KOPT-K1 (cell line): Measurements from ENCODE around the gene KLK10.

Experiments
- H3K27ac ChIP-seq: fragments of 200-600 bp; sonication (generic); 2 replicates; pipeline ENCODE4 v1.5.1; 2016; ENCODE audit warnings: antibody characterized with exemption, mild to moderate bottlenecking, low read depth, low read length; ENCODE audit not compliant: poor library complexity, severe bottlenecking
- H3K36me3 ChIP-seq: fragments of 200-600 bp; sonication (generic); 2 replicates; pipeline ENCODE4 v1.5.1; 2017; ENCODE audit warnings: antibody characterized with exemption, mild to moderate bottlenecking, low read length, moderate library complexity; ENCODE audit not compliant: insufficient read depth
- H3K9me3 ChIP-seq: fragments of 200-600 bp; sonication (generic); 2 replicates; pipeline ENCODE4 v1.5.1; 2017; ENCODE audit warnings: antibody characterized with exemption, low read length, mild to moderate bottlenecking; ENCODE audit not compliant: insufficient read depth, poor library complexity, severe bottlenecking

KLK10 gene

DNA sequence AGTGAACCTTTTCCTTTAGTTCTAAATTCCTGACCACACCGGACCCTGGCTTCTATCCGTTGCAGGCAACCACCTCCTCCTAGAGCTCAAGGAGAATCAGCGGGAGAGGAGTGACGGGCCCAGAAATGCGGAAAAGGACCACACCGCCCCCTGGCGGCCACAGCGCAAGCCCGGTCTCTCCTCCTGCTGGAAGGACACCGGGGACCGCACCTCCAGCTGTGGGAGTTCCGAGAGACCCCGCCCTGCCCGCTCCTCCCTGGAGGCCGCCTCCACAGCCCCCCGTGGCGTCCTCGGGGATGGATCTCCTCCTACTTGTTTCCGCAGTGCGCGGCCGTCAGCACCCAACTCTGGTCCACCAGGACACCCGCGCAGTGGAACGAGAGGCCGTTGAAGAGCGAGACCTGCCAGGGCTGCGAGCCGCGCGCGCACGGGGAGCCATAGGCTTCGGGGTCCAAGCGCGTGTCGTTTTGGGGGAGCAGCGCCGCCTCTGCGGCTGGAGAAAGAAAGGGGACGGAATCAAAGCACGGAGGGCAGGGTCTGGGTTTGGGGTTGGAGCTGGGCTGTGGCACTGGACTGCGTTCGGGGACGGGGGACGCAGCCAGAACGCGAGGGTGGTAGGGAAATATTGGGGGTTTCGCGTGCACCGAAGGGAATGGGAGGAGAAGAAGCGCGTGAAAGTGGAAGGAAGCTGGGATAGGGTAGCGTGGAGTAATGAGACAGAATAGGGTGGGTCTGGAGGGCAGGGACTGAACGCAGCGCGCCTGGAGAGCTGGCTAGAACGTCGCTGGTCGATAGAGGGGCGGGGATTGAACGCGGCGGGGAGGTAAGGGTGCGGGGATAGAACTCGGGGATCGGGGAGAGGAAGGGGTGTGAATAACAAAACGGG is 2.5 kb downstream of the KLK10 start:
- Histone ChIP-seq H3K36me3 (no peaks in the 10 kb centered on the region), H3K27ac (no peak overlapping the region), H3K9me3 (no peaks in the 10 kb centered on the region)

DNA sequence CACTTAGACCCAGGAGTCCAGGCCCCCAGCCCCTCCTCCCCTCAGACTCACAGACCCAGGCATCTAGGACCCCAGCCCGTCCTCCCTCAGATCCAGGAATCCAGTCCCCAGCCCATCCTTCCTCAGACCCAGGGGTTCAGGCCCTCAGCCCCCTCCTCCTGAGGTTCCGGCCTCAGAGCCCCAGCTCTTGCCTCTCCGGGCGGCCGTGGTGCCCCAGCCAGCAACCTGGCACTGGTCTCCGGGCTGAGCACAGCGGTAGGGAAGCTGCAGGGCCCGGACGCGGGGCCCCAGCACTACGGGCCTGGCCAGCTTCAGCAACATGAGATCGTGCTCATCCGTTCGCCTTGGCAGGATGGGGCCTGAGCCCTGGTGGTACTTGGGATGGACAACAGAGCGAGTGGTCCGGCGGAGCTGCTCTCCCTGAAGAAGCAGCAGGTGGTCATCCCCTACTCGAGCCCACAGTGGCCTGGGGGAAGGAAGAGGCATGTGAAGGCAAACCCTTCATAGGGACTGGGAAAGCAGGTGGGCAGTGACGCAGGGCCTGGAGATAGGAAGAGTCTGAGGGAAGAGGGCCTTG is 3.7 kb downstream of the KLK10 start:
- H3K36me3 ChIP-seq, result no peaks in the 10 kb centered on the region
- H3K9me3 ChIP-seq, result no peaks in the 10 kb centered on the region
- no peak overlapping the region for H3K27ac ChIP-seq

DNA sequence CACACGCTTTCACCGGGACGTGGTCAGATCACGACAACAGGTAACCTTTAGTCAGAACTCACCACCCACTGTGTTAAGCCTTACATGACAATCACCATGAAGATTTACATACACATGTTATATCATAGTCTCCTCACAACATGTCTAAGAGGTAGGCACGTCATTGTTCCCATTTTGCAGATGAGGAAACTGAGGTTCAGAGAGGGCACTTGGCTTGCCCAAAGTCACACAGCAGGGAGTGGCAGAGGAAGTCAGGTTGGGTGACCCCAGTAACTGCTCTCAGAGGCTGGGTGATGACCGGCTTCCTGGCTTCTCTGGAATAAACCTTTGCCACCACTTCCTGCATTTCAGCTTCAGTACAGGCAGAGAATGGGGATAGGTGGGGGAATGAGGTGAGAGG is 5.3 kb downstream of the KLK10 start:
- no peak overlapping the region for H3K27ac ChIP-seq
- no peaks in the 10 kb centered on the region for H3K36me3 ChIP-seq
- no peaks in the 10 kb centered on the region for H3K9me3 ChIP-seq

DNA sequence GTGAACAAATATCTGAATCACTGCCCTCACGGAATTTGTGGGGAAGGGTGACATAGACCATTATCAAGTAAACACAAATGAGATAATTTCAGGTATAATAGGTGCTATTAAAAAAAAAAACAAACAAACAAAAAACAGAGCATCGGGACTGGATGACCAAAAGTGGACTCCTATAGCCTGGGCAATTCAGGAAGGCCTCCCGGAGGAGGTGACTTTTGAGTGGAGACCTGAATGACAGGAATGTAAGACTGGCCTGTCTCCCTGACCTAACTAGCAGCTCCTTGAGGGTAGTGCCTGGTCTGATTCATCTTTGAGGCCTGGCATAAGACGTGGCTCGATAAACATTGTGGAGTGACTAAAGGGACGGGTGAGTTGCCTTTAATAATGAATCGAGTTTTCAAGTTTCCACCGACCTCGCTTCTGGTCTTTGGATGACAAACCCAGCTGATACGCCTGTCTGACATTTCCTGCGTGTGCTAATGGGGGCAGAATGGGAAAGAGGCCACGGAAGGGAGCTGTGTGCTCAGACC is 6.8 kb downstream of the KLK10 start:
- H3K9me3 ChIP-seq, result no peaks in the 10 kb centered on the region
- H3K36me3 ChIP-seq, result no peaks in the 10 kb centered on the region
- no peak overlapping the region for H3K27ac ChIP-seq

DNA sequence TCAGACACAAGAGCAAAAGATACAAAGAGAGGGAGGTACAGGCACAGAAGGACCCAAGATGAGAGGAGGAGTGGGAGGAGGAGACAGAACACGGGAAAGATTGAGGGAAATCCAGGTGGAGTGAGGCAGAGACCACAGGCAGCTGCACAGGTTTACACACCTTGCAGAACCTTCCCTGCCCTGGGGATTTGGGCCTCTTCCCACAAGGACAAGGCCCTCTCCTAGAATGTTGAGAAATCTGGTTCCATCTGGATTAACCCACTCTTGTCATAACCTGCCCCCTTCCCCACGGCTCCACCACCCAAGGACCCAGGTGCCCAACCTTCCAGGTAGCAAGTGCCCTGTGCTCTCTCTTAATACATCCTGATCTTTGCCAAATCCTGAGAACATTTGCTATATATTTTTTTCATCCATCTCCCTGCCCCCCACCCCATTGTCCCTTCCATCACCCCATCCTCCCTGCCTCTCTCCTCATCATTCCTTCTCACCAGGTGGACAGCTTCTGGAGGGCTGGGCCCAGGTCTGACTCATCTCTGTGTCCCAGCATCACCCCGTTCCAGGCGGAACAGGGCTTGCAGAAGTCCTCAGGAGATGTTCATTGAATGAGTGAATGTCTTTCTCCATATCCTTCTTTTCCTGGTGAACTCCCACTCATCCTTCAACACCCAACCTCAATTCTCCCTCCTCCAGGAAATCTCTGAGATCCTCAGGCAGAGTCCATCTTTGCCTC is 9.3 kb downstream of the KLK10 start:
- H3K36me3 ChIP-seq, result no peaks in the 10 kb centered on the region
- H3K27ac ChIP-seq, result no peak overlapping the region
- no peaks in the 10 kb centered on the region for H3K9me3 ChIP-seq

DNA sequence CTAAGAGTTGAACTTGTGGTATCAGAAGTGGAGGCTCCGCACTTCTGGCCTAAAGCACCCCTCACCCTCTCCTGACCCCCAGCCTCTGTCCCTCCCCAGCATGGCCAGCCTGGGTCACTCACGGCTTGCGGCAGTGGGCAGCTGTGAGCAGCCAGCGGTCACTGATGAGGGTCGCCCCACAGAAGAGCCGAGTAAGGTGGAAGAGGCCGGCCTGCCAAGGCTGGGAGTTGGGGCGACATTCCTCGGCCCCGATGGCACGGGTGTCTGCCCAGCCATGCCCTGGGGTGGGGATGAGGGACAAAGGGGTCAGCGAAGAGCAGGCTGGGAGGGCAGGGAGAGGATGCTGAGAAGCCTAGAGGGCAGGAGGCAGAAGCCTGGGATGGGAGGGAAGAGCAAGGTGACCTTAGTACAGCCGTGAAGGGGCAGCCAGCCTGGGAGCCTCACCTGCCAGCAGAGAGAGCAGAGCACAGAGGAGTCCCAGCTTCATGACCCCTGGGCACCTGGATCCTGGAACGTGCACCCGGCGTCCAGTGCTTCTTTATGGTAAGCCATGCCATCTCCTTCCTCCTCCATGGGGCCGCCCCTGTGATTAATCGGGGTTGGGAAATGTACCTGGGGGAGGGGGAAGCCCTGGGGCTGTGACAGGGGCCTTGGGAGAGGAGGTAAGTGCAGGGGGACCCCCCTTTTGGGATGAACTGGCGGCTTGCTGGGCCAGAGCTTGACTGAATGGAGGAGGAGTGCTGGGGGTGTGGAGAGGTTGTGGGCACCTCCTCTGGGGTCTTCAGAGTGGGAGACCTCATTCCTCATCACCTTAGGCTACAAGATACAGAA is 10.2 kb downstream of the KLK10 start:
- no peaks in the 10 kb centered on the region for H3K9me3 ChIP-seq
- no peaks in the 10 kb centered on the region for H3K36me3 ChIP-seq
- H3K27ac ChIP-seq, result no peak overlapping the region

DNA sequence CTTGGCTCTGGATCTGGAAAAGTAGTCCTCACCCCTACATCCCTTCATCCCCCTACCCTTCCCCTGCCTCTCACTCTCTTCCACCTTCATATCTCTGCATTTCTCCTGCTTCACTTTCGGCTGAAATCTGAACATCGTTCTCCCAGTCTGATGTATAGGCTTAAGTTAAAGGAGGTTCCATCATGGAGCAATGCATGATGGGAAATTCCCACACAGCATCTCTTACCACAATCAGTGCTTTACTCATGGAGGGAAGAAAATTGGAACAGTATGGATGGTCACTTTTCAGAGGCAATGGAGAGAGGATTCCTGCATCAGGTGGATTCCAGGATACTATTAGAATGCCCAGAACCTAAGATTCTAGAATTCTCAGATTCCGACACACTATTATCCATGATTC is 12.0 kb downstream of the KLK10 start:
- Histone ChIP-seq H3K27ac (no peak overlapping the region), H3K36me3 (no peaks in the 10 kb centered on the region), H3K9me3 (no peaks in the 10 kb centered on the region)

DNA sequence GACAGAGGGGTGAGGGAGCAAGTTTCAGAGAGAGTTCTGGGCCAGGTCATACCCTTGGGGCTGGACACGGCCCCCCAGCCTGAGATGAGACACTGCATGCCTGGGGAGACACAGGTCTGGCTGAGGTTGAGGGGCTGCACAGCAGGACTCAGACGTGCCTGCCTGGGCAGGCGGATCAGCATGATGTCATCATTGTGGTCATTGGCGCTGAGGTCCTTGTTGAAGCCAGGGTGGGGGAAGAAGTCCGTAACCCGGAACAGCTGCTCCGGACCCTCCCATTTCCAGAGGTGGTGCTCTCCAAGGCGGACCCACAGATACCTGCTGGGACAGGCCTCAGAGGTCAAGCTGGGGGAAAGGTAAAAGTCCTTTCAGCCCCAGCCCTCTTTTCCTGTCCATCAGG is 13.1 kb downstream of the KLK10 start:
- Histone ChIP-seq H3K36me3 (no peaks in the 10 kb centered on the region), H3K27ac (no peak overlapping the region), H3K9me3 (no peaks in the 10 kb centered on the region)

DNA sequence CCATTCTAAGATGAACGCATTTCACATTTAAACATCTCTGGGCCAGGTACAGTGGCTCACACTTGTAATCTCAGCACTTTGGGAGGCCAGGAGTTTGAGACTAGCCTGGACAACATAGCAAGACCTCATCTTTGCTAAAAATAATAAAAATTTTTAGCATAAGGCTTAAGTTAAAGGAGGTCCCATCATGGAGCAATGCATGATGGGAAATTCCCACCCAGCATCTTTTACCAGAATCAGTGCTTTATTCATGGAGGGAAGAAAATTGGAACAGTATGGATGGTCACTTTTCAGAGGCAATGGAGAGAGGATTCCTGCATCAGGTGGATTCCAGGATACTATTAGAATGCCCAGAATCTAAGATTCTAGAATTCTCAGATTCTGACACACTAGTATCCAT is 14.3 kb downstream of the KLK10 start:
- H3K36me3 ChIP-seq, result no peaks in the 10 kb centered on the region
- no peaks in the 10 kb centered on the region for H3K9me3 ChIP-seq
- H3K27ac ChIP-seq, result no peak overlapping the region

DNA sequence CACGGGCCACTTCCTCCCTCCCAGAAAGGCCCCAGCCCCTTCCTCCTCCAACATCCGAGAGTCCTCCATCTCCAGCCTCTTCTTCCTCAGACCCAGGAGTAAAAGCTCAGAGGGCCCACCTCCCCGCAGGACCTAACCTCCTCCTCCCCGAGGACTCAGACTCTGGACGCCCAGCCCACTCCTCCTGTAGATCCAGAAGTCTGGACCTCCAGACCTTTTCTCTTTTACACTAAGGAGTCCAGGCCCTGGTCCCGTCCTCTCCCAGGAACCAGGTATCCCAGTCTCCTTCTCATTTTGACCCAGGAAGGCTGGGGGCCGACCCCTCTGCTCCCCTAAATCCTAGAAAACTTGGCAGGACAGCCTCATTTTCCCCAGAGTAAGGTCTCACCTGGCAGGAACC is 16.2 kb downstream of the KLK10 start:
- no peak overlapping the region for H3K27ac ChIP-seq
- no peaks in the 10 kb centered on the region for H3K9me3 ChIP-seq
- H3K36me3 ChIP-seq, result no peaks in the 10 kb centered on the region

DNA sequence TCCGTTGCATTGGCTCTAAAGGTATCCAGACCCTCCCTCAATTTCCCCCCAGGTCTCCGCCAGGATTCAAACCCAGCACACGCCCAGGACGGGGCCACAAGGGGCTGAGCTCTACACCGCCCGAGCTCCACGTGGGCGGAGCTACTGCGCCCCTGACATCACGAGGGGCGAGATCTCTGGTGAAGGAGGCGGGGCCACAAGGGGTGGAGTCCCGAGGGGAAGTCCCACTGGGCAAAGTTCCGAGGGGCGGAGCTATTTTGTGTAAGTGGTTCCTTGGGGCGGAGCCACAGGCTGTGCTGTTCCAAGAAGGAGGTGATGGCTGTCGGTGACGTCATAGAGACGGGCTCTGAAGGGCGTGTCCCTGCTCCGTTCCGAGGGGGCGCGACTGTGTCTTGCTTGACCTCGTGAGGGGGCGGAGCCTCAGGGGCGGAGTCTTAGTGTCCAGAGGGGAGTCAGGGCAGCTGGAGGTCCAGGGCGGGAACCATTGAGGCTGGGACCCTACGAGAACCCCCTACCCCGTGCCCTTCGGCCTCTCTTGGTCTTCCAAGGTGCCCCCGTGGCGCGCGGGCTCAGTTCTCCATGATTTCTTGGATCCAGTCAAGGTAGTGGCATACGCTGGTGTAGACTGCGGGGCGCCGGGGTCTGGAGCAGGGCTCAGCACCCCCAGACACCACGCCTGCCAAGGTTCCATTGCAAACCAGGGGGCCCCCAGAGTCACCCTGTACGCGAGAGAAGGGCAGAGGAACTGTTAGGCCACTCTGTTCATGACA is 16.8 kb downstream of the KLK10 start:
- Histone ChIP-seq H3K9me3 (no peaks in the 10 kb centered on the region), H3K27ac (no peak overlapping the region), H3K36me3 (no peaks in the 10 kb centered on the region)

DNA sequence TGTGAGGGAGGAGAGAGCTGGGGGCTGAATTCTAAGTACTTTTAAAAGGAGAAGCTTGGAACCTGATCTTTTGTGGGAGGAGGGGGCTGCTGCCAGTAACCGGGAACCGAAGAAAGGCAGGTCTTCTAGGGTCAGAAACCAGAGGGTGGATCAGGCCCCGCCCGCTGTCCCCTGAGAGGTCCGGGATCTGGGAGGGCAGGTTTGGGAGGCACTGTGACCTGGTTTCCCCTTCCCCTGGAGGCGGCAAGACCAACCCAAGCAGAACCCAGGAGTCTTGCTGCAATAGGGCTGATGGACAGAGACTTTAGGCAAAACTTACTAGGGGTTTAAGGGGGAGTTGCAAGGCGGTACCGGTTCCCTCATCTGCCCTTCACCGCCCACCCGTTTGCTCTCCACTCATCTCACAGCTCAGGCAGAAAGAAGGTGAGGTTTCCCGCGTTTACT is 17.4 kb downstream of the KLK10 start:
- Histone ChIP-seq H3K36me3 (no peaks in the 10 kb centered on the region), H3K9me3 (no peaks in the 10 kb centered on the region), H3K27ac (no peak overlapping the region)

DNA sequence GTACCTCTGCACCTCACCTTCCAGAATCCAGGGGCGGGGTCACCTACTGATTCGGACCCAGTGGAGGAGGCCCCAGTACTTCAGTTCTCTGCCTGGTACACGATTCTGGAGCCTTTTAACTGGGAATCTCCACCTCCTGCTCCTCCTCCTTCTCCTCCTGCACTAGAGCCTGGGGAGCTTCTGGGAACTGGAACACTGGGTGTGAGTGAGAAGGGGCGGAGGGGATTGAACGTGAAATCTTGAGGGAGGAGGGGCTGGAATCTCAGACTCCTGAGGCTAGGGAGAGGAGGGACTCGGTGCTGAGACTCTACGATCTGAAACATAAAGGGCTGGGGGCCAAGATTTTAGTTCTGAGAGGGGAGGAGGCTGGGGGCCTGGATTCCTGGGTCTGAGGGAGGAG is 18.0 kb downstream of the KLK10 start, which contains the start of gene KLK8:
Gene KLK8, minus strand, starts transcription at position 90 of the 400 bp plus-strand sequence. CDS start 437 bp downstream, outside the sequence.
- Histone ChIP-seq H3K9me3 (no peaks in the 10 kb centered on the region), H3K36me3 (no peaks in the 10 kb centered on the region), H3K27ac (no peak within 1 kb of the TSS)

DNA sequence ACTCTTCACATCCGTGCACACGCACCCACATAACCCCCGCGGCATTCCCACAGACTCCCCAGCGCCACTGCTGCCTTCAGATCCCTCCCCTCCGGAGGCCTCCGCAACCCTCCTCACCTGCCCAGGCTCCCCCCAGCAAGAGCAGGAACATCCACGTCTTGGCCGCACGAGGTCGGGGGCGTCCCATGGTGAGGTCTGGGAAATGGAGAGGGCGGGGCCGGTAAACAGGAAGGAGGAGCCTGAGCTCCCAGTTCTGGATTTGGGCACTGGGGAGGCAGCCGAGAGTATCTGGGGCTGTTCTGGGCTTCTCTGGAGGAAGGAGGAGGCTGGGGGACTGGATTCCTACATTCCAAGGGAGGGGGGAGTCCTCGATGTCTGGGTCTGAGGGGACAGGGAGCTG is 18.5 kb downstream of the KLK10 start:
- Histone ChIP-seq H3K27ac (no peak overlapping the region), H3K9me3 (no peaks in the 10 kb centered on the region), H3K36me3 (no peaks in the 10 kb centered on the region)
